Panc1 (cell line): ENCODE results near the gene GALNT10.

Source experiments
- CTCF ChIP-seq: fragments of 450-650 bp; IDR thresholded peaks from 2 replicates; pipeline ENCODE4 v1.5.1; 2017; ENCODE audit warnings: mild to moderate bottlenecking
- POLR2AphosphoS5 ChIP-seq: IDR thresholded peaks from 2 replicates; pipeline ENCODE4 v1.6.1; 2012; ENCODE audit warnings: mild to moderate bottlenecking, low read depth, low read length, moderate library complexity
- SIN3A ChIP-seq: IDR thresholded peaks from 2 replicates; pipeline ENCODE4 v1.6.1; 2012; ENCODE audit warnings: low read depth, mild to moderate bottlenecking, low read length, moderate library complexity, borderline replicate concordance; ENCODE audit not compliant: insufficient read depth

GRCh38 chr5:154202379-154203260 lies 12.1 kb downstream of the GALNT10 start:
- no peak for TF ChIP-seq CTCF
- TF ChIP-seq POLR2AphosphoS5: no peak
- TF ChIP-seq SIN3A: no peak
